Stomach (tissue), 4 donors: ENCODE data around the gene ERN2.
A peak's percentile ranks its signal among the peaks of the same experiment; 100 is the strongest.

Experiments
- CTCF ChIP-seq, 7 experiments: fragments of 450-650 bp in 4 of 7; fragments of 200-600 bp in 3 of 7; sonication (generic) in 3 of 7; IDR thresholded peaks; one replicate each; pipeline ENCODE4 v1.5.1; 2016 to 2019; ENCODE audit warnings: antibody characterized with exemption in 7 of 7, control low read depth in 2 of 7, mild to moderate bottlenecking in 1 of 7
- EP300 ChIP-seq: sonication (generic); formaldehyde crosslinking; IDR thresholded peaks from one replicate; pipeline ENCODE4 v1.6.1; 2017; ENCODE audit warnings: antibody characterized with exemption
- POLR2AphosphoS5 ChIP-seq, 3 donors: sonication (generic); formaldehyde crosslinking; IDR thresholded peaks; one replicate each; pipeline ENCODE4 v1.6.1; 2016; ENCODE audit warnings: antibody characterized with exemption in 3 of 3

- TF ChIP-seq CTCF (IDR thresholded peaks at IDR 0.05) (no peak), POLR2AphosphoS5 (IDR thresholded peaks at IDR 0.05) (peak in 2 of 3 donors; percentile 82 to 83), EP300 (no peak)
Observed at GRCh38 chr16:23711785-23712184, 1.2 kb downstream of the ERN2 start.
